IPS-NIHi7 (cell line): ENCODE results near the gene ABI3BP.
A peak's percentile ranks its signal among the peaks of the same experiment; 100 is the strongest.

Experiments used
- DNase-seq: peaks from one replicate; pipeline ENCODE4 v3.0.0; 2012; ENCODE audit warnings: mixed read lengths; ENCODE audit errors: extremely low spot score

ABI3BP gene

GRCh38 chr3:100725935-100726513, 267.2 kb downstream of the ABI3BP start:
- no peak for DNase-seq

- no peak for DNase-seq
Observed at GRCh38 chr3:100720426-100720825, 272.8 kb downstream of the ABI3BP start.

- no peak for DNase-seq
Observed at GRCh38 chr3:100719136-100719535, 274.1 kb downstream of the ABI3BP start.

- DNase-seq: no peak
Observed at GRCh38 chr3:100717637-100718487, 275.4 kb downstream of the ABI3BP start.

- DNase-seq: no peak
Observed at GRCh38 chr3:100717063-100717462, 276.2 kb downstream of the ABI3BP start.

GRCh38 chr3:100715176-100715575, 278.0 kb downstream of the ABI3BP start:
- DNase-seq: no peak

GRCh38 chr3:100710261-100710968, 282.8 kb downstream of the ABI3BP start:
- DNase-seq: peak; percentile 56

GRCh38 chr3:100709842-100710260, 283.4 kb downstream of the ABI3BP start:
- peak; percentile 70 for DNase-seq

GRCh38 chr3:100708989-100709841, 284.0 kb downstream of the ABI3BP start, which contains the start of gene TFG:
Gene TFG (plus strand): TSS chr3:100709494. CDS start chr3:100713686, 4,192 bp downstream.
- DNase-seq: peak; percentile 99

- no peak for DNase-seq
Observed at GRCh38 chr3:100708644-100708988, 284.6 kb downstream of the ABI3BP start.

GRCh38 chr3:100706365-100706764, 286.9 kb downstream of the ABI3BP start:
- no peak for DNase-seq

GRCh38 chr3:100703865-100704264, 289.4 kb downstream of the ABI3BP start:
- DNase-seq: no peak

GRCh38 chr3:100702980-100703345, 290.3 kb downstream of the ABI3BP start:
- DNase-seq: no peak

GRCh38 chr3:100702082-100702979, 290.9 kb downstream of the ABI3BP start:
- no peak for DNase-seq

- no peak for DNase-seq
Observed at GRCh38 chr3:100700708-100701107, 292.5 kb downstream of the ABI3BP start.
